ENCODE measurements around the gene VWDE. TPM values are rescaled to one million over a fixed set of nuclear protein-coding genes. Genes with fewer than 3 reads are reported as not detected.
A peak's percentile ranks its signal among the peaks of the same experiment; 100 is the strongest.

The VWDE gene
- polyA plus RNA-seq, 1 experiment = 0.14 TPM

GRCh38 chr7:12323415-12323814, 80.2 kb downstream of the VWDE start:
- no peak for DNase-seq (ENCODE audit: low read depth, low spot score)
- TF ChIP-seq CTCF (IDR thresholded peaks at IDR 0.05; ENCODE audit: low read depth, low read length) = no peak
- Histone ChIP-seq H3K9me3 (ENCODE audit: control insufficient read depth, insufficient read depth, low read length) (no peaks in the 10 kb centered on the region), H3K27me3 (ENCODE audit: control insufficient read depth, insufficient read depth, low read length) (no peaks in the 10 kb centered on the region), H3K27ac (ENCODE audit: low read depth, low read length) (no peak overlapping the region), H3K4me3 (ENCODE audit: low read depth, low read length) (no peak overlapping the region)
- CTCF ChIA-PET = interaction anchor here (1.4 to 2.6 kb wide), 5 partner anchors 255 to 896 kb away, joined by 4 to 26 read pairs (median 12); no protein-coding TSS in a partner anchor
- POLR2A ChIA-PET = no interaction called here

- POLR2A ChIA-PET = no interaction called here
- TF ChIP-seq CTCF (IDR thresholded peaks at IDR 0.05; ENCODE audit: low read depth, low read length) = no peak
- Histone ChIP-seq H3K27me3 (ENCODE audit: control insufficient read depth, insufficient read depth, low read length) (no peaks in the 10 kb centered on the region), H3K9me3 (ENCODE audit: control insufficient read depth, insufficient read depth, low read length) (no peaks in the 10 kb centered on the region), H3K27ac (ENCODE audit: low read depth, low read length) (no peak overlapping the region), H3K4me3 (ENCODE audit: low read depth, low read length) (no peak overlapping the region)
- DNase-seq (ENCODE audit: low read depth, low spot score) = no peak
- CTCF ChIA-PET = interaction anchor here (0.6 to 2.6 kb wide), 11 partner anchors 8 to 896 kb away, joined by 3 to 26 read pairs (median 4); no protein-coding TSS in a partner anchor
Observed at GRCh38 chr7:12322903-12323300, 80.8 kb downstream of the VWDE start.

GRCh38 chr7:12322284-12322902, 81.3 kb downstream of the VWDE start:
- Histone ChIP-seq H3K27me3 (ENCODE audit: control insufficient read depth, insufficient read depth, low read length) (no peaks in the 10 kb centered on the region), H3K4me3 (ENCODE audit: low read depth, low read length) (no peak overlapping the region), H3K9me3 (ENCODE audit: control insufficient read depth, insufficient read depth, low read length) (no peaks in the 10 kb centered on the region), H3K27ac (ENCODE audit: low read depth, low read length) (no peak overlapping the region)
- ChIA-PET POLR2A (no interaction called here), CTCF (interaction anchor here (0.6 to 2.6 kb wide), 11 partner anchors 9 to 895 kb away, joined by 3 to 26 read pairs (median 4); no protein-coding TSS in a partner anchor)
- peak; percentile 67 for TF ChIP-seq CTCF (IDR thresholded peaks at IDR 0.05; ENCODE audit: low read depth, low read length)
- no peak for DNase-seq (ENCODE audit: low read depth, low spot score)

GRCh38 chr7:12320987-12321647, 82.5 kb downstream of the VWDE start:
- H3K27me3 ChIP-seq (ENCODE audit: control insufficient read depth, insufficient read depth, low read length) = no peaks in the 10 kb centered on the region
- no peak for TF ChIP-seq CTCF (IDR thresholded peaks at IDR 0.05; ENCODE audit: low read depth, low read length)
- no peak overlapping the region for H3K27ac ChIP-seq (ENCODE audit: low read depth, low read length)
- DNase-seq (ENCODE audit: low read depth, low spot score) = no peak
- POLR2A ChIA-PET = no interaction called here
- CTCF ChIA-PET = interaction anchor here (1.9 to 2.6 kb wide), 5 partner anchors 15 to 487 kb away, joined by 3 to 26 read pairs (median 12); no protein-coding TSS in a partner anchor
- H3K4me3 ChIP-seq (ENCODE audit: low read depth, low read length) = no peak overlapping the region
- H3K9me3 ChIP-seq (ENCODE audit: control insufficient read depth, insufficient read depth, low read length) = no peaks in the 10 kb centered on the region

Measured in AG04450 (cell line).